Lung microvascular endothelial cell (primary cell): ENCODE data around the gene SCAF8. TPM values are rescaled to one million over a fixed set of nuclear protein-coding genes. Genes with fewer than 3 reads are reported as not detected.
A peak's percentile ranks its signal among the peaks of the same experiment; 100 is the strongest.
"Not testable (repeated sequence)": the region's sequence is repeated elsewhere in the genome, so short reads cannot be mapped to it uniquely, and the experiment has no call there.

Source experiments
- DNase-seq, 2 donors: peaks; one replicate each; pipeline versions ENCODE4 v3.0.0 to v3.0.0-alpha.2; 2010; ENCODE audit warnings: low read depth in 2 of 2
- total RNA-seq: library from RNA; depleted of rRNA; stranded (reverse); fragments of >200 nt; gene quantifications from 2 replicates; pipeline ENCODE4 v1.2.1, GENCODE V29; 2014

SCAF8 gene
- total RNA-seq, 1 donor from 2014 or later: 17.9 TPM

- no peak for DNase-seq
These were observed 3.5 kb downstream of the SCAF8 start for GRCh38 chr6:154736618-154737259.

DNA sequence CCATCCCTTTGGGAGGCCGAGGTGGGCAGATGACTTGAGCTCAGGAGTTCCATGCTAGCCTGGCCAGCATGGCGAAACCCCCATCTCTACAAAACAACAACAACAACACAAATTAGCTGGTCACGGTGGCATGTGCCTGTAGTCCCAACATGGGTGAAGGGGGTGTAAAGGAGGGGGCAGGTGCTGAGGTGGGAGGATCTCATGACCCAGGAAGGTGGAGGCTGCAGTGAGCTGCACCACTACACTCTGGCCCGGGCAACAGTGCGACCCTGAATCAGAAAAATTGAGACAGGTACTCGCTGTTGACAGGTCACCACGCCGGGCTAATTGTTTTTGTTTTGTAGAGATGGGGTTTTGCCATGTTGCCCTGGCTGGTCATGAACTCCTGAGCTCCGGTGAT, 4.2 kb downstream of the SCAF8 start:
- no peak for DNase-seq

- DNase-seq: peak; percentile 3 to 55
These were observed 5.3 kb downstream of the SCAF8 start for GRCh38 chr6:154738551-154738961.

DNA sequence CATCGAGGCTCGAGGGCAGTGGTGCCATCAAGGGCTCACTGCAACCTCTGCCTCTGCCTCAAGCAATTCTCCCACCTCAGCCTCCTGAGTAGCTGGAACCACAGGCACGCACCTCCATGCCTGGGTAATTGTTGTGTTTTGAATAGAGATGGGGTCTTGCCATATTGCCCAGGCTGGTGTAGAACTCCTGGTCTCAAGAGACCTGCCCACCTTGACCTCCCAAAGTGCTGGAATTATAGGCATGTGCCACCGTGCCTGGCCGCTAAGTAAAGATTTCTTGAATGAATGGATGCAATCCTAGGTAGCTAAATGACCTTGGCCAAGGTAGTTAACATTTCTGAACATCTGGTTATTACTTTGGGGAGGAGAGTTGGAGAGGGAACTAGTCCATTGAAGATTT, 7.4 kb downstream of the SCAF8 start:
- DNase-seq: no peak

DNA sequence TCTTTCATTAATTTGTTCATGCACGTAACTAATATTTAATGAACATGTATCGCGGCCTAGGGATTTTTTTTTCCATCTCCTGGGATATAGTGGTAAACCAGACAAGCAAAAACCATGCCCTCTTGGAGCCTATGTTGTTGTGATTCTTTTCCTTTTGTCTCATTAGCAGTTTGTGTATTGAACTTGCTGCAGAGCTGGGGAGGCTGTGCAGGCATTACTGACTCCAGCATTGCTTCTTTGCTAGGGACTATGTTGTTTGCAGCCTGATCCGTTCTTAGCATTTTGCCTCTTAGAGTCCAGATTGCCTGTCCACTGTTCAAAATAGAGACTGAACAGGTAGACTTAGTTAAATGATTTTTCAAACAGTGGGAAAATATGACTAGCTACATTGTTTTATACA, 9.7 kb downstream of the SCAF8 start:
- no peak for DNase-seq

GRCh38 chr6:154744029-154744745, 11.0 kb downstream of the SCAF8 start:
- DNase-seq: not testable (repeated sequence)

- DNase-seq: no peak
These were observed 12.0 kb downstream of the SCAF8 start for GRCh38 chr6:154745243-154745642.

- no peak for DNase-seq
These were observed 16.1 kb downstream of the SCAF8 start for GRCh38 chr6:154749341-154749740.

DNA sequence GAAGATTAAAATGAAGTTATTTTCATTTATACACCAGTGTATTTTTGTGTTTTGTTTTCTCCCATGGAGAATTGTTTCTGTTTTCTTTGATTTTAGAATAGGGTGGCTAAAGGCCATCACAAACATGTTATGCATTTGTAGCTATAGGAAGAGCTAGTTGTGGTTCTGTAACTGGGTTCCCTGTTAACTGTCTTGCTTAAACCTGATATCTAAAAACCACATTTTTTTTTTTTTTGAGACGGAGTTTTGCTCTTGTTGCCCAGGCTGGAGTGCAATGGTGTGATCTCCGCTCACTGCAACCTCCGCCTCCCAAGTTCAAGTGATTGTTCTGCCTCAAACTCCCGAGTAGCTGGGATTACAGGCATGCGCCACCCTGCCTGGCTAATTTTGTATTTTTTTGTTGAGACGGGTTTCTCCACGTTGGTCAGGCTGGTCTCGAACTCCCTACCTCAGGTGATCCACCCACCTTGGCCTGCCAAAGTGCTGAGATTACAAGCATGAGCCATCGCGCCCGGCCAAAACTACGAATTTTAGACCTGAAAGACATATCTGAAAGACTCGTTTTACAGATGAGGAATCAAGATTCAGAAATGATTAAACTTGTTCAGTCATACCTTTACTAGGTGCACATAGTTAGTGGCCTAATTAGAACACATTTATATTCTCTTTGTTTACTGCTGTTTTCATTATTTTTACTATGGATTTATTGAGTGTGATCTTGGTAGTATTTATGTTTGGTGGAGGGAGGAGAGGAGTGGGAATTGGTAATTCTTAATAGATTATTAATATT, 18.0 kb downstream of the SCAF8 start:
- no peak for DNase-seq

DNA sequence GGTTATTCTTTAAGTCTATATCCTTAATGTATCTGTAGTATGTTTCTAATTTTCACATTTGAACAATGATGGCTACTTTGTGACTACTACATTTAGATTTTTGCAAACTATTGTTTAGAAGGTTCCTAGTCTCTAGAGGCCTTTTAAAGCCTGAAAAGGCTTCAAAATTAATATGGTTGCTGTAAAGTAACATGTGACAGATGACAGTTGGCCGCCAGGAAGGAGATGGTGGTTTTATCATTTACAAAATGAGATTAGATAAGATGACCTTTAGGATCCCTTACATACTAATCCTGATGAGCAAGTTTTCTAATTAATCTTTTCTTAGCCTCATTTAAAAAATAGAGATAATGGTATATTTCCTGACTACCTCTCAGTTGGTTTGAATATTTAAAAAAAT, 18.8 kb downstream of the SCAF8 start:
- DNase-seq: no peak

DNA sequence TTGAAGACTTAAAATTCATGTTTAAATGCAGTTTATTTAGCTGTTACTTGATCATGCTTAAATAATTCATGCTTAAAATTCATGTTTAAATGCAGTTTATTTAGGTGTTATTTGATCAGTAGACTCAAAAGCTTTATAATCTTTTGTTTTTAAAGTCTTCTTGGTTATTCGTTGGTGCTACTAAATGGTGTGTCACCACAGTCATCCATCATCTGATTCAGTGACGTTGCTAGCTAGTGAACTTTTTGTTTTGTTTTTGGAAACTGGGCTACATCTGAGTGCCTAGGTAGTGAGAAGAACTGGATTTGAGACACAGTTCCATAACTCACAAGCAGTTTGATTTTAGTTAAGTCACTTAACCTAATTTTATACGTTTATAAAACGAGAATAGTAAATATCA, 20.9 kb downstream of the SCAF8 start:
- DNase-seq: peak; percentile 43 to 84

GRCh38 chr6:154757352-154758050, 24.3 kb downstream of the SCAF8 start:
- DNase-seq: no peak

GRCh38 chr6:154758125-154758524, 24.9 kb downstream of the SCAF8 start:
- DNase-seq: no peak

DNA sequence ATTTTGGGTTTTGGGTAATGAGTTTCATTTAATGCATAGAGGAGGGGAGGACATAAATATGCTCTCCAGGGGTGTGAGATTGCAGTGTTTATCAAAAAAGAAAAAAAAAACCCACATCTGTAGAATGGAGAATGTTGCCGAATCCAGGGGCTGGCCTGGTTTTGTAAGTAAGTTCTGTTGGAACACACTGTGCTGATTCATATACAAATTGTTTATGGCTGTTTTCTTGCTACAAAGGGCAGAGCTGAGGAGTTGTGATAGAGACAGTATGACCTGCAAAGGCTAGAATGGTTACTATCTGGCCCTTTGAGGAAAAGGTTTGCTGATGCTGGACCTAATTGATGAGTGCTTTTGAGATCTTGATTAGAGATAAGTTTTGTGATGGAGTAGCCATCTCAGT, 30.4 kb downstream of the SCAF8 start:
- DNase-seq: no peak

DNA sequence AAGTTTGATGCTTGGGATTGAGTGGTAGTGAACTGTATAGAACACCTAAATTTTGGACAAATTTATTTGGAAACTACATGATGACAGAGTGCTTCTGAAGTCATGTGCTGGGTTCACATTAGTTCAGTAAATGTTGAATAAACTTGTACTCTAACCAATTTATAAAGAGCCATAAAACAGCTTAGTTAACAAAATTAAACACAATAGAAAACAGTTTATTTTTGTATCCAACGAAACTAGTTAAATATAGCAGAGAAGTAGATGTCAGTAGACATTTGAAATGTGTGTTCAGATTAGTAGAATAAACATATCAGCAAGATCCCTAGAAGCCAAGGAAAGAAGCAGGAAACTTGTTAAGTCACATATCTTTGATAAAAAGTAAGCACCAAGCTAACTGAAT, 32.1 kb downstream of the SCAF8 start:
- DNase-seq: no peak

- peak in 1 of 2 donors; percentile 22 for DNase-seq
These were observed 33.1 kb downstream of the SCAF8 start for GRCh38 chr6:154766288-154766687.

GRCh38 chr6:154767003-154767723, 33.9 kb downstream of the SCAF8 start:
- peak in 1 of 2 donors; percentile 8 for DNase-seq

- no peak for DNase-seq
These were observed 35.1 kb downstream of the SCAF8 start for GRCh38 chr6:154768280-154768679.

- DNase-seq: no peak
These were observed 40.4 kb downstream of the SCAF8 start for GRCh38 chr6:154773610-154774089.

DNA sequence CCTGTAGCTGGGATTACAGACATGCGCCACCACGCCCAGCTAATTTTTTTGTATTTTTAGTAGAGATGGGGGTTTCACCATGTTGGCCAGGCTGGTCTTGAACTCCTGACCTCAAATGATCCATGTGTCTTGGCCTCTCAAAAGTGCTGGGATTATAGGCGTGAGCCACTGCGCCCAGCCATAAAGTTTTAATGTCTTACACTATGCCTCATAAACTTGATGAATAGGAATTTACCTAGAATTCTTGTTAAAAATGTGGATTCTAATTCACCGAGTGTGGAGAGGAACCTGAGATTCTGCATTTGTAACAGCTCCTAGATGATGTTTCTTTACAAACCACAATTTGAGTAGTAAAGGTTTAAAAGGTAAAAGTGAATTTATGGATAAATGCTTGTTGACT, 45.9 kb downstream of the SCAF8 start:
- not testable (repeated sequence) for DNase-seq

DNA sequence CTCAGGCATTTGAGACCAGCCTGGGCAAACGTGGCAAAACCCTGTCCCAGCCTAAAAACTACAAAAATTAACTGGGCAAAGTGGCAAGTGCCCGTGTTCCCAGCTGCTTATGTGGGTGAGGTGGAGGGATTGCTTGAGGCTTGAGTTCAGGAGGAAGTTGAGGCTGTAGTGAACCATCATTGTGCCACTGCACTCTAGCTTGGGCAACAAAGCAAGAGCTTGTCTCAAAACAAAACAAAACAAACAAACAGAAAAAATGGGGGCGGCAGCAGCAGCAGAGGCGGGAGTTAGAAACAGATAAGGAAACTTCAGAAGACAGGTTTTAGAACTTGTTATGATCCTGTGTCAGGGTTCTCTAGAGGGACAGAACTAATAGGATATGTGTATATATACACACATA, 49.0 kb downstream of the SCAF8 start:
- DNase-seq: no peak
